Cardiac fibroblast (primary cell): ENCODE measurements around the gene PDIA3.
"Not testable (repeated sequence)": the region's sequence is repeated elsewhere in the genome, so short reads cannot be mapped to it uniquely, and the experiment has no call there.

Experiments
- DNase-seq, 2 donors: peaks; one replicate each; pipeline versions ENCODE4 v3.0.0 to v3.0.0-alpha.2; 2010; ENCODE audit warnings: low read depth in 2 of 2
- H3K4me3 ChIP-seq, 2 donors: replicated peaks in 1 of 2; 1 replicate in 1 of 2; 2 replicates in 1 of 2; pipeline ENCODE4 v1.5.1; 2011; ENCODE audit warnings: low read depth in 2 of 2, low read length in 2 of 2, mild to moderate bottlenecking in 2 of 2, moderate library complexity in 1 of 2
- TF ChIP-seq, protein P1 (sequence below): IDR thresholded peaks from one replicate; pipeline ENCODE4 v1.5.1; 2011; ENCODE audit warnings: low read depth, mild to moderate bottlenecking, low read length, inconsistent platforms

The PDIA3 gene

DNA sequence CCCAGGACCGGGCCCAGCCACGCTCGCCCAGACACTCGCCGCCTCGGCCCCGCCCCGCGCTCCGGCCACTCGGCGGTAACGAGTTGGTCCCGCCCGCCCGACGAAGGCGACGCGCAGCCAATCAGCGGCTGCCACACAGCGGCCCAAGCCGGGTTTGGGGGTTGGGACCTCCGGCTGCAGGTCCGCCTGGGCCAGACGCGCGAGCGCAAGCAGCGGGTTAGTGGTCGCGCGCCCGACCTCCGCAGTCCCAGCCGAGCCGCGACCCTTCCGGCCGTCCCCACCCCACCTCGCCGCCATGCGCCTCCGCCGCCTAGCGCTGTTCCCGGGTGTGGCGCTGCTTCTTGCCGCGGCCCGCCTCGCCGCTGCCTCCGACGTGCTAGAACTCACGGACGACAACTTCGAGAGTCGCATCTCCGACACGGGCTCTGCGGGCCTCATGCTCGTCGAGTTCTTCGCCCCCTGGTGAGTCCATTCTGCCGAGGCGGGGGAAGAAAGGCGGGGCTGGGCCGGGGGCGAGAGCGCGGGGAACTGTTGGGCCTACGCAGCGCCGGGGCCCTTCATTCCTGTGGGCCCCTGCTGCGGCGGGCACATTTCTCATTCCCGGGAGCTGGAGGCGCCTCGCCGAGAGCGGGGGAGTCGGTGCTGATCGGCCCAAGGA lies at the start of gene PDIA3:
TSS of gene PDIA3 (plus strand) at position 194 of the 658 bp plus-strand sequence. CDS start at position 296, 102 bp downstream.
- peak; percentile 90 to 92 for DNase-seq
- H3K4me3 ChIP-seq = peak within 1 kb of the TSS; percentile 78 to 79

DNA sequence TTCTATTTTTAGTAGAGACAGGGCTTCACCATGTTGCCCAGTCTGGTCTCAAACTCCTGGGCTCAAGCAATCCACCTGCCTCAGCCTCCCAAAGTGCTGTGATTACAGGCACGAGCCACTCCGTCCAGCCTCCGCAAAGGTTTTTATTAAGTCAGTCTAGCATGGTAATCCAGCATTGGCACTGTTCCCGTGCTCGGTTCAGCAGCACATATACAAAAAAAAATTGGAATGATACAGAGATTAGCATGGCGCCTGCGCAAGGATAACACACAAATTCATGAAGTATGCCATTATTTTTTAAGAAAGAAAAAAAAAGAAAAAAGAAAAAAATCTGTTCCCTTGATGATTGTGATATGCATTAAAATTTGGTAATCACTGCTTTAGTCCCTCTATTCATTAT lies 44.1 kb upstream of the PDIA3 start:
- TF ChIP-seq, protein P1, sequence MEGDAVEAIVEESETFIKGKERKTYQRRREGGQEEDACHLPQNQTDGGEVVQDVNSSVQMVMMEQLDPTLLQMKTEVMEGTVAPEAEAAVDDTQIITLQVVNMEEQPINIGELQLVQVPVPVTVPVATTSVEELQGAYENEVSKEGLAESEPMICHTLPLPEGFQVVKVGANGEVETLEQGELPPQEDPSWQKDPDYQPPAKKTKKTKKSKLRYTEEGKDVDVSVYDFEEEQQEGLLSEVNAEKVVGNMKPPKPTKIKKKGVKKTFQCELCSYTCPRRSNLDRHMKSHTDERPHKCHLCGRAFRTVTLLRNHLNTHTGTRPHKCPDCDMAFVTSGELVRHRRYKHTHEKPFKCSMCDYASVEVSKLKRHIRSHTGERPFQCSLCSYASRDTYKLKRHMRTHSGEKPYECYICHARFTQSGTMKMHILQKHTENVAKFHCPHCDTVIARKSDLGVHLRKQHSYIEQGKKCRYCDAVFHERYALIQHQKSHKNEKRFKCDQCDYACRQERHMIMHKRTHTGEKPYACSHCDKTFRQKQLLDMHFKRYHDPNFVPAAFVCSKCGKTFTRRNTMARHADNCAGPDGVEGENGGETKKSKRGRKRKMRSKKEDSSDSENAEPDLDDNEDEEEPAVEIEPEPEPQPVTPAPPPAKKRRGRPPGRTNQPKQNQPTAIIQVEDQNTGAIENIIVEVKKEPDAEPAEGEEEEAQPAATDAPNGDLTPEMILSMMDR = no peak
- DNase-seq = no peak
- no peak overlapping the region for H3K4me3 ChIP-seq

DNA sequence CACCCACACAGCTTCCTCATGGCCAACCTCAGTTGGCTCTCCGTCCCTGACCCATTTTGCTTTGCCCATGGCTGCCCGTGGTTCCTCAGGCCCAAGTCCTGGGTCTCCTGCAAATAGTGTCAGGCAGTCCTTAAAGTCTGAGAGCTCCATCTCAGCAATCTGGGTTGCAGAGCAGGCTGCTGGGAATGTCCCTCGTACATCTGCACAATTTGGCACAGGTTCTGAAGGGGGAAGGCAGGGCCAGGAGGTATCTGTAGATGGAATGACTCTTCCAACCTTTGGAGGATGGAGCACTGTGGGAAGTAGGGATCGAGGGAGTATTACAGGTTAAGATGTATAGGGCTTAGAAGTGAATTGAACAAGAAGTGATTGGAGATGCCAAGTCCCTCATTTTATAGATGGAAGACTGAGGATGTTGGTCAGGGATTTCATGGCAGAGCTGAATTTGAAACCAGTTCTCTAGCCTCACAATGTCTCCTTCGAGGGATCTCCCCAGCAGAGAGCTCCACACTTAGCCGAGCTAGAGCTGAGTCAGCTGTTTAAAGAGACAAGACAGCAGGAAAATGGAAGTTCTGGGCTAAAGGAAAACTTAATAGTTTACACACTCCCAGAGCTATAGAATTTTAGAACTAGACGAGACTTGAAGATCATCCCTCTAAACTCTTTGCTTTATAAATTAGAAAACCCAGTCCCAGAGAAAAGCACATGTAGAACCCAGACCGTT lies 43.4 kb upstream of the PDIA3 start:
- H3K4me3 ChIP-seq = no peak overlapping the region
- DNase-seq = no peak
- TF ChIP-seq, protein P1 = no peak

DNA sequence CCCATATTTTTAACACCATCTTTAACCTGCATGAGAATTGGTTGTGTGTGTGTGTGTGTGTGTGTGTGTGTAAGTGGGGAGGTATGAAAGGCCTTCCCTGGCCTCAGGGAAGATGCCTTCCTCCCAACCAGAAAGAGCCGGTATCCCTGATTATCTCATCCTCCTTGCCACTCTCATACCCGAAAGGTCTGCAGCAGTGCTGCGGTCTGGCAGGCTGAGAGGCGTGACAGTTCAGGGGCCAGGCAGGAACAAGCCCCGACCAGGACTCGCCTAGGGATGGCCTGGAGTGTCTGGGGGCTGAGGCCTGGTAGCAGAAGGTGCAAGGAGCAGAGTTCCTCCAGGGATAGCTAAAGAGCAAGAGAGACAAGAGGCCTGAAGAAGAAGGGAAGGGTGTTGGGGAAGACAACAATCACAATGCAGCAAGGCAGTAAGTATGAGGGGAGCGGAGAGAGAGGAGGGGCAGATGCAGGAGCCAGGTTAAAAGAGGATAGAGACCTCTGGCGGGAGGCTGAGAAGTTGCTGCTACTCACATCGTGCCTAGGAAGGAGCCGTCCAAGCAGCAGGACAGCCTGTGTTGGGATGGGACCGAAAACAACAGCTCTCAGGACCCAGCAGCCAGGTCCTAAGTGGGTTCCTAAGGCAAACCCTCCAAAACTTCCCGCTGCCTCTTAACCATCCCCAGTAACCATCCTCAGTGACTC lies 35.7 kb upstream of the PDIA3 start:
- H3K4me3 ChIP-seq, DNase-seq: not testable (repeated sequence)

DNA sequence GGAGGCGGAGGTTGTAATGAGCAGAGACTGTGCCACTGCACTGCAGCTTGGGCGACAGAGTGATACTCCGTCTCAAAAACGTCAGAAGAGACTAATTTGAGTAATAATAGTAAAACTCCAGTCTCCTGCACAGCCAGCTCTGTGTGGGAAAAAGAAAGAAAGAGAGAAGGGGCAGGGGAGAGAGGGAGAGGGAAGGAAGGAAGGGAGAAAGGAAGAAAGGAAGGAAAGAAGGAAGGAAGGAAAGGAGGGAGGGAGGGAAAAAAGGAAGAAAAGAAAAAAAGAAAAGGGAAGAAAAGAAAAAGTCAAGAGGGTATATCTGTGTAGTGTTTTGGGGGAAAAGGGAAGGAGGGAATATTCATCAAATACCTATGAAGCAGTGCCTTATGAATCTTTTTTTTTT lies 23.1 kb upstream of the PDIA3 start:
- no peak overlapping the region for H3K4me3 ChIP-seq
- no peak for DNase-seq
- TF ChIP-seq, protein P1 = no peak

DNA sequence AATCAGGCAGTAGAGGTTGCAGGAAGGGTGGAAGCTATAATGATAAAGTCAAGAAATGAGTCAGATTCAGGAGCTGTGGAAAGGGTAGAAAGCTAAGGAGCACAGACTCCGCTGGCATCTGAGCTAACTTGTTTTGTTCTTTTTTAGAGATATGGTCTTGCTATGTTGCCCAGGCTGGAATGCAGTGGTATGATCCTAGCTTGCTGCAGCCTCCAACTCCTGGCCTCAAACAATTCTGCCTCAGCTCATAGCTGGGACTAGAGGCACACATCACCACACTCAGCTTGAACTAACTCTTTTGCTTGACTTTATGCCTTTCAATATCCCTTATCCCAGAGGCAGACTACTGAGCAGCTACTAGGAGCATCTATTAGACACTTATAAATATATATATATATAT lies 19.9 kb upstream of the PDIA3 start:
- DNase-seq, H3K4me3 ChIP-seq: not testable (repeated sequence)

DNA sequence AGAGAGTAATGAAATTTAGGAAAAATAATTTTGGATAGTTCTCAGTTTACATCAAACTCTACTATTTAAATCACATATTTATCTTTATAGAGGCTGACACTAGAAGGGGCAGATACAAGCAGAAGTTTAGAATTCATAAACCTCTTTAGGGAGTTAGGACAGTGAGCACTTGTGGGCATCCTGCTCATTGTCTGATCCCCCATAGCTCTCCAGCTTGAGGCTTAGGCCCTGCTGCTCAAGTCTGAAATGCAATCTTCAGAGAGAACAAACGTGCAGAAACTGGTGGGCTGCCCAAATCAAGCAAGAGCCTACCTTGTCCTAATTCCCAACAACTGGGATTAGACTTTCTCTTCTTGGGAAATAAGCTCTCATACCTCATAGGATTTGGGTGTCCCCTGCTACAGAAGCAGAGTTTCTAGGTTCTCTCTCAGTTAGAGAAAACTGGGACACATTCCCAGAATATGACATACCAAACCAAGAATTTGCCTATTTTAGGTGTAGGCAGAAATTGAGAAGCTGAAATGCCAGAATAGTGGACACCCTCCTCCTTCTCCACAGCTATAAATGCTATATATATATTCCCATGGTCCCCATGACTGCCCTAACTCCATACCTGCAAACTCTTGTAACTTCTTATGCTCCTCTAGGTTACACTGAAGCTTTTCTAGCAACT lies 18.0 kb upstream of the PDIA3 start:
- DNase-seq = peak in 1 of 2 donors; percentile 13
- H3K4me3 ChIP-seq = not testable (repeated sequence)

DNA sequence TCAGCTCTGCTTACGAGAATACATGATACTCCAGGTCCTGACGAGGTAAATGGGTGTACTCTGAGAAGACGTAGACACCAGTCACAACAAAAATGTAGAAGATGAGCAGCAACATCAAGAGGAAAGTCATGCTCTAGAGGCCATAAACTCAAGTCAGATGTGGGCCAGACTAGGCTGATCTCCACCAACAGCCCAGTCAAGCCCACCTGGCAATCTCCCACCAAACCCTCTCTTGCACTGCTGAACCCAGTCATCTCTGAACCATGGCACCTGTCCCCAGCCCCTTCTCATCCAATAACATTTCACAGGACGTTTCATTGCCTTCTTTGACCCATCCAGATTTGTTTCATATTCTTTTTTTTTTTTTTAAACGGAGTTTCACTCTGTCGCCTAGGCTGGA lies 10.8 kb upstream of the PDIA3 start:
- TF ChIP-seq, protein P1 = no peak
- DNase-seq = no peak

DNA sequence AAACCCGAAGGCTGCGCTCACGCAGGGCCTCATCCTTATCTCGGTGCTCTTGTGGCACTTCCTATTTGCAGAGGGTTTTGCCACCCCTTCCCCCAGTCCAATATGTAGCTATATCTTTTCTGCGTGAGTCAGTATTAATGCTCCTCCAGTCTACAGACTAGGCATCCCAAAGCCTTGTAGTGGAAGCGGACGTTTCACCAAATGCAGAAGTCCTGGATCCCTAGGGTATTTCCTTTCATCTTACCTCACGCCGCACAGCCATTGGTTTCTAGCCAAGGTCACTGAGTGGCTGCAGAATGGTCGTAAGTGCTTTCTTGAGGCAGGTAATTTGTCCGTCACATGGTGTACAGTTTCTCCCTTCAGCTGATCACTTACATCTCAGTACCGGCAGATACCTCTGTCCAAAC lies 668 bp downstream of the PDIA3 start:
- peak overlapping the region; percentile 78 to 79 for H3K4me3 ChIP-seq
- DNase-seq = peak; percentile 44 to 59

More for the DNA sequence above, 10.8 kb upstream of the PDIA3 start:
- H3K4me3 ChIP-seq = no peak overlapping the region
